Immature natural killer cell (primary cell): ENCODE results near the gene PCDHB14. TPM values are rescaled to one million over a fixed set of nuclear protein-coding genes. Genes with fewer than 3 reads are reported as not detected.
"Not testable (repeated sequence)": the region's sequence is repeated elsewhere in the genome, so short reads cannot be mapped to it uniquely, and the experiment has no call there.

Experiments used
- DNase-seq, 3 donors: peaks; one replicate each; pipeline ENCODE4 v3.0.0; 2022; ENCODE audit warnings: mixed read lengths in 1 of 3
- H3K27ac Mint-ChIP-seq, 6 donors: one replicate each; pipeline ENCODE4 v1.8.0; 2020; ENCODE audit warnings: mixed read lengths in 6 of 6, mild to moderate bottlenecking in 5 of 6, inconsistent platforms in 4 of 6, moderate library complexity in 3 of 6
- H3K27me3 Mint-ChIP-seq, 3 donors: one replicate each; pipeline ENCODE4 v1.8.0; 2020 to 2021; ENCODE audit warnings: low read depth in 3 of 3, mild to moderate bottlenecking in 3 of 3, mixed read lengths in 3 of 3, moderate library complexity in 3 of 3, inconsistent platforms in 1 of 3
- H3K36me3 Mint-ChIP-seq, 3 donors: one replicate each; pipeline ENCODE4 v1.8.0; 2020; ENCODE audit warnings: mixed read lengths in 3 of 3, inconsistent platforms in 2 of 3, mild to moderate bottlenecking in 2 of 3
- H3K4me1 Mint-ChIP-seq, 2 donors: one replicate each; pipeline ENCODE4 v1.8.0; 2020; ENCODE audit warnings: inconsistent platforms in 2 of 2, mild to moderate bottlenecking in 2 of 2, mixed read lengths in 2 of 2, moderate library complexity in 1 of 2
- H3K4me3 Mint-ChIP-seq, 5 donors: one replicate each; pipeline ENCODE4 v1.8.0; 2020; ENCODE audit warnings: mild to moderate bottlenecking in 5 of 5, mixed read lengths in 5 of 5, inconsistent platforms in 3 of 5, moderate library complexity in 3 of 5
- H3K9me3 Mint-ChIP-seq, 6 donors: one replicate each; pipeline ENCODE4 v1.8.0; 2020; ENCODE audit warnings: mild to moderate bottlenecking in 6 of 6, mixed read lengths in 6 of 6, inconsistent platforms in 4 of 6, moderate library complexity in 3 of 6
- polyA plus RNA-seq, 3 donors: library from polyadenylated mRNA; unstranded; fragments of 300-500 nt; fragmentation: Illumina TruSeq; gene quantifications; one replicate each; pipeline ENCODE4 v1.2.3, GENCODE V29; 2021

PCDHB14 gene
- not detected for polyA plus RNA-seq

DNA sequence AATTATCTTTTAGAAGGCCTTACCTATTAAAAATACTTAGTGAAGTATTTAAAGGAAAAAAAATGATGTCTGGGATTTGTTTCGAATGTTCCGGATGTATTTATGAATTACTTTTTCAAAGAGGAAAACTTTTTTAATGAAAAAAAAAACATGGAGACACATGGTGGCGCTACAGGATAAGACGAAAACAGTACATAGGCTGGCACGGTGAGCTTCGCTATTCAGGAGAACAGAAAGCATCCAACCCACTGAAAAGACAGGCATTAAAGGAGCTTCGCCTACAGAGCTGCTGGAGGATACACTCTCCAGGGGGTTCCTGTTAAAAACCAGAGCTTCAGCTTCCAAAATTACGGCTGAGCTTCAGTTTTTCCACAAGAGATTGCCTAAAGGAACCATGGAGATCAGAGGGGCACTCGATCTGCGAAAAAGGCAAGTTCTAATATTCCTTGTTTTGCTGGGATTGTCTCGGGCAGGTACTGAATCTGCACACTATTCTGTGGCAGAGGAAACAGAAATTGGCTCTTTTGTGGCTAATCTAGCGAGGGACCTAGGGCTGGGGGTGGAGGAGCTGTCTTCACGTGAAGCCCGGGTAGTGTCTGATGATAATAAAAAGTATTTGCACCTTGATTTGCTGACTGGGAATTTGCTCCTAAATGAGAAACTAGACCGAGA is at the start of gene PCDHB14:
Gene PCDHB14, plus strand, starts transcription at position 232 of the 672 bp plus-strand sequence. Its CDS starts 163 bp downstream, at position 395.
- DNase-seq, result peak in 1 of 3 donors; percentile 3
- Mint-ChIP-seq H3K9me3 (peaks cover 4 to 31% (median 18%) of the 10 kb centered on the region in 6 donors), H3K4me3 (peak within 1 kb of the TSS in 1 of 5 donors; percentile 21), H3K4me1 (no peaks in the 10 kb centered on the region), H3K27ac (no peak within 1 kb of the TSS), H3K27me3 (peaks cover 0 to 23% (median 11%) of the 10 kb centered on the region in 3 donors), H3K36me3 (peaks cover 0 to under 1% (median 0%) of the 10 kb centered on the region in 3 donors)

- H3K27ac Mint-ChIP-seq, H3K4me3 Mint-ChIP-seq, DNase-seq, H3K36me3 Mint-ChIP-seq, H3K4me1 Mint-ChIP-seq: not testable (repeated sequence)
- Mint-ChIP-seq H3K27me3 (peaks cover 5 to 15% (median 7%) of the 10 kb centered on the region in 3 donors), H3K9me3 (peaks cover 4 to 12% (median 7%) of the 10 kb centered on the region in 6 donors)
Observed at GRCh38 chr5:141174291-141175104, 48.6 kb upstream of the PCDHB14 start.

GRCh38 chr5:141175933-141176332 is 47.2 kb upstream of the PCDHB14 start:
- Mint-ChIP-seq H3K27ac (no peak overlapping the region), H3K27me3 (peaks cover 5 to 13% (median 7%) of the 10 kb centered on the region in 3 donors), H3K4me1 (no peaks in the 10 kb centered on the region)

DNA sequence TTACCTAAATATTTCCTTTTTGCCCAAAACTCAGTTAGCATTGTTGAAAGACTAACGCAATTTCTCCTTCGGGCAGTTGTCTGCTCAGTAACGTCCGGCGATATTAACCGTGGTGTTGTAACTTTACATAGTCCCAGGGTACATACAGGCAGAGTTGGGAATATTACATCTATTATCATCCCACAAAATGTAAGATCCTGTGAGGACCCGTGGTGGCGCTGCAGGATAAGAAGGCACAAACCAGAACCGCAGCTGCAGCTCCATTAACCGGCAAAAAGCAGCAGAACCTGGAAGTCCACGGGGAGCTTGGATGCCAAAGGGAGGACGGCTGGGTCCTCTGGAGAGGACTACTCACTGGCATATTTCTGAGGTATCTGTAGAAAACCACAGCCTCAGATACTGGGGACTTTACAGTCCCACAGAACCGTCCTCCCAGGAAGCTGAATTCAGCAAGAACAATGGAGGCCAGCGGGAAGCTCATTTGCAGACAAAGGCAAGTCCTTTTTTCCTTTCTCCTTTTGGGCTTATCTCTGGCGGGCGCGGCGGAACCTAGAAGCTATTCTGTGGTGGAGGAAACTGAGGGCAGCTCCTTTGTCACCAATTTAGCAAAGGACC is 45.5 kb upstream of the PCDHB14 start, which contains the start of gene PCDHB8:
Gene PCDHB8, plus strand, starts transcription at position 214 of the 615 bp plus-strand sequence. Its CDS starts 245 bp downstream, at position 459.
- DNase-seq, H3K27ac Mint-ChIP-seq, H3K4me1 Mint-ChIP-seq, H3K36me3 Mint-ChIP-seq, H3K4me3 Mint-ChIP-seq: not testable (repeated sequence)
- H3K9me3 Mint-ChIP-seq, result peaks cover 5 to 16% (median 12%) of the 10 kb centered on the region in 6 donors
- peaks cover 6 to 18% (median 10%) of the 10 kb centered on the region in 3 donors for H3K27me3 Mint-ChIP-seq

More at GRCh38 chr5:141175933-141176332, 47.2 kb upstream of the PCDHB14 start:
- DNase-seq, result no peak
- H3K4me3 Mint-ChIP-seq, result no peak overlapping the region
- H3K36me3 Mint-ChIP-seq, result peaks cover 0 to 5% (median 0%) of the 10 kb centered on the region in 3 donors
- peaks cover 5 to 13% (median 10%) of the 10 kb centered on the region in 6 donors for H3K9me3 Mint-ChIP-seq

DNA sequence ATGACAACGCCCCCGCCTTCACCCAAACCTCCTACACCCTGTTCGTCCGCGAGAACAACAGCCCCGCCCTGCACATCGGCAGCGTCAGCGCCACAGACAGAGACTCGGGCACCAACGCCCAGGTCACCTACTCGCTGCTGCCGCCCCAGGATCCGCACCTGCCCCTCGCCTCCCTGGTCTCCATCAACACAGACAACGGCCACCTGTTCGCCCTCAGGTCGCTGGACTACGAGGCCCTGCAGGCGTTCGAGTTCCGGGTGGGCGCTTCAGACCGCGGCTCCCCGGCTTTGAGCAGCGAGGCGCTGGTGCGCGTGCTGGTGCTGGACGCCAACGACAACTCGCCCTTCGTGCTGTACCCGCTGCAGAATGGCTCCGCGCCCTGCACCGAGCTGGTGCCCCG is 43.8 kb upstream of the PCDHB14 start:
- H3K4me3 Mint-ChIP-seq, DNase-seq, H3K4me1 Mint-ChIP-seq, H3K27ac Mint-ChIP-seq, H3K36me3 Mint-ChIP-seq: not testable (repeated sequence)
- Mint-ChIP-seq H3K27me3 (peaks cover 2 to 20% (median 10%) of the 10 kb centered on the region in 3 donors), H3K9me3 (peaks cover 3 to 20% (median 16%) of the 10 kb centered on the region in 6 donors)

DNA sequence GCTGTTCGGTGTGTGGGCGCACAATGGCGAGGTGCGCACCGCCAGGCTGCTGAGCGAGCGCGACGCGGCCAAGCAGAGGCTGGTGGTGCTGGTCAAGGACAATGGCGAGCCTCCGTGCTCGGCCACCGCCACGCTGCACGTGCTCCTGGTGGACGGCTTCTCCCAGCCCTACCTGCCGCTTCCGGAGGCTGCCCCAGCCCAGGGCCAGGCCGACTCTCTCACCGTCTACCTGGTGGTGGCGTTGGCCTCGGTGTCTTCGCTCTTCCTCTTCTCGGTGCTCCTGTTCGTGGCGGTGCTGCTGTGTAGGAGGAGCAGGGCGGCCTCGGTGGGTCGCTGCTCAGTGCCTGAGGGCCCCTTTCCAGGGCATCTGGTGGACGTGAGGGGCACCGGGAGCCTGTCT is 43.3 kb upstream of the PCDHB14 start:
- peaks cover 4 to 23% (median 20%) of the 10 kb centered on the region in 6 donors for H3K9me3 Mint-ChIP-seq
- not testable (repeated sequence) for H3K4me1 Mint-ChIP-seq, H3K36me3 Mint-ChIP-seq, H3K4me3 Mint-ChIP-seq, H3K27ac Mint-ChIP-seq, DNase-seq
- peaks cover 2 to 21% (median 10%) of the 10 kb centered on the region in 3 donors for H3K27me3 Mint-ChIP-seq

- Mint-ChIP-seq H3K27me3 (peaks cover 2 to 21% (median 6%) of the 10 kb centered on the region in 3 donors), H3K27ac (no peak overlapping the region), H3K4me3 (no peak overlapping the region), H3K9me3 (peaks cover 7 to 26% (median 19%) of the 10 kb centered on the region in 6 donors), H3K36me3 (peaks cover 0 to 13% (median 4%) of the 10 kb centered on the region in 3 donors), H3K4me1 (no peaks in the 10 kb centered on the region)
- DNase-seq, result no peak
Observed at GRCh38 chr5:141180313-141180712, 42.8 kb upstream of the PCDHB14 start.

GRCh38 chr5:141182248-141182647 is 40.9 kb upstream of the PCDHB14 start, which contains the start of gene PCDHB16:
PCDHB16 (plus strand) TSS chr5:141182387; CDS start chr5:141182560, 173 bp downstream.
- Mint-ChIP-seq H3K27ac (no peak within 1 kb of the TSS), H3K4me1 (peaks cover 3 to 6% of the 10 kb centered on the region in 2 donors), H3K36me3 (peaks cover 4 to 13% (median 4%) of the 10 kb centered on the region in 3 donors), H3K4me3 (no peak within 1 kb of the TSS), H3K9me3 (peaks cover 12 to 33% (median 23%) of the 10 kb centered on the region in 6 donors), H3K27me3 (peaks cover 4 to 21% (median 8%) of the 10 kb centered on the region in 3 donors)
- no peak for DNase-seq

- DNase-seq, H3K27ac Mint-ChIP-seq, H3K4me1 Mint-ChIP-seq, H3K4me3 Mint-ChIP-seq: not testable (repeated sequence)
- peaks cover 4 to 13% (median 4%) of the 10 kb centered on the region in 3 donors for H3K36me3 Mint-ChIP-seq
- H3K27me3 Mint-ChIP-seq, result peaks cover 5 to 28% (median 12%) of the 10 kb centered on the region in 3 donors
- H3K9me3 Mint-ChIP-seq, result peaks cover 17 to 46% (median 27%) of the 10 kb centered on the region in 6 donors
Observed at GRCh38 chr5:141184117-141184855, 38.9 kb upstream of the PCDHB14 start.

DNA sequence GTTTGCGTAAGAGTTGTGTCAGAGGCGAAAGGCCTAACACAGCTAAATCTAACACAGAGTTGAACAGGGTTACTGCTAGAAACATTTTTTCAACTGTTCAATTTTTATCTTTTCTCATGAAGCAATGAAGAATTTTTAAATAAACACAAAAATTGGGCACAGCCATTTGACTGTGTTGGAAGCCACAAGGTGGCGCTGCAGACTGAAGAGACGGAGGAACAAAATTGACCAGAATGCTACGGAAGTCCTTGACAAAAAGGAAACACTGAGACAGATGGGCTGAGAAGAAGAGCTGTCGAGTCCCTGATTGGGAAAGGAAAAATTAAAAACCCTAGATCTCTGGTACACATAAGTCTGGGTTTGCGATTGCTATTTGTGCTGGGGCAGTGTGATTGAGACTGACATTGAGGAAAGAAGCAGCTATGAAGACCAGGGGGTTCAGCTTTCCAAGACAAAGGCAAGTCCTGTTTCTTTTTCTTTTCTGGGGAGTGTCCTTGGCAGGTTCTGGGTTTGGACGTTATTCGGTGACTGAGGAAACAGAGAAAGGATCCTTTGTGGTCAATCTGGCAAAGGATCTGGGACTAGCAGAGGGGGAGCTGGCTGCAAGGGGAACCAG is 36.1 kb upstream of the PCDHB14 start, which contains the start of gene PCDHB9:
Gene PCDHB9, plus strand, starts transcription at position 265 of the 616 bp plus-strand sequence. Its CDS starts 158 bp downstream, at position 423.
- Mint-ChIP-seq H3K36me3 (peaks cover 4 to 17% (median 4%) of the 10 kb centered on the region in 3 donors), H3K27ac (no peak within 1 kb of the TSS), H3K4me1 (peaks cover 5 to 6% of the 10 kb centered on the region in 2 donors), H3K9me3 (peaks cover 14 to 69% (median 29%) of the 10 kb centered on the region in 6 donors), H3K4me3 (peak within 1 kb of the TSS in 4 of 5 donors; percentile 0 to 52 (median 40)), H3K27me3 (peaks cover 4 to 36% (median 19%) of the 10 kb centered on the region in 3 donors)
- peak in 1 of 3 donors; percentile 10 for DNase-seq

- Mint-ChIP-seq H3K9me3 (peaks cover 11 to 66% (median 32%) of the 10 kb centered on the region in 6 donors), H3K27me3 (peaks cover 6 to 33% (median 18%) of the 10 kb centered on the region in 3 donors), H3K36me3 (peaks cover 3 to 13% (median 4%) of the 10 kb centered on the region in 3 donors), H3K4me3 (peak overlapping the region in 1 of 5 donors; percentile 2)
- not testable (repeated sequence) for H3K4me1 Mint-ChIP-seq, DNase-seq, H3K27ac Mint-ChIP-seq
Observed at GRCh38 chr5:141188682-141189081, 34.5 kb upstream of the PCDHB14 start.

DNA sequence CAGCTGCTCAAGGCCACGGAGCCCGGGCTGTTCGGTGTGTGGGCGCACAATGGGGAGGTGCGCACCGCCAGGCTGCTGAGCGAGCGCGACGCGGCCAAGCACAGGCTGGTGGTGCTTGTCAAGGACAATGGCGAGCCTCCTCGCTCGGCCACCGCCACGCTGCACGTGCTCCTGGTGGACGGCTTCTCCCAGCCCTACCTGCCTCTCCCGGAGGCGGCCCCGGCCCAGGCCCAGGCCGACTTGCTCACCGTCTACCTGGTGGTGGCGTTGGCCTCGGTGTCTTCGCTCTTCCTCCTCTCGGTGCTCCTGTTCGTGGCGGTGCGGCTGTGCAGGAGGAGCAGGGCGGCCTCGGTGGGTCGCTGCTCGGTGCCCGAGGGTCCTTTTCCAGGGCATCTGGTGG is 34.0 kb upstream of the PCDHB14 start:
- H3K4me3 Mint-ChIP-seq, H3K4me1 Mint-ChIP-seq, DNase-seq, H3K27ac Mint-ChIP-seq: not testable (repeated sequence)
- Mint-ChIP-seq H3K27me3 (peaks cover 6 to 33% (median 18%) of the 10 kb centered on the region in 3 donors), H3K36me3 (peaks cover 3 to 13% (median 4%) of the 10 kb centered on the region in 3 donors), H3K9me3 (peaks cover 10 to 65% (median 32%) of the 10 kb centered on the region in 6 donors)
